Measurements from ENCODE around the gene PARP9. TPM values are rescaled to one million over a fixed set of nuclear protein-coding genes. Genes with fewer than 3 reads are reported as not detected.

Gene PARP9
- total and polyA plus RNA-seq, 2 donors (not counting 1 experiment from before 2014, with no cell fraction given): 19.6 to 31.2 TPM

DNA sequence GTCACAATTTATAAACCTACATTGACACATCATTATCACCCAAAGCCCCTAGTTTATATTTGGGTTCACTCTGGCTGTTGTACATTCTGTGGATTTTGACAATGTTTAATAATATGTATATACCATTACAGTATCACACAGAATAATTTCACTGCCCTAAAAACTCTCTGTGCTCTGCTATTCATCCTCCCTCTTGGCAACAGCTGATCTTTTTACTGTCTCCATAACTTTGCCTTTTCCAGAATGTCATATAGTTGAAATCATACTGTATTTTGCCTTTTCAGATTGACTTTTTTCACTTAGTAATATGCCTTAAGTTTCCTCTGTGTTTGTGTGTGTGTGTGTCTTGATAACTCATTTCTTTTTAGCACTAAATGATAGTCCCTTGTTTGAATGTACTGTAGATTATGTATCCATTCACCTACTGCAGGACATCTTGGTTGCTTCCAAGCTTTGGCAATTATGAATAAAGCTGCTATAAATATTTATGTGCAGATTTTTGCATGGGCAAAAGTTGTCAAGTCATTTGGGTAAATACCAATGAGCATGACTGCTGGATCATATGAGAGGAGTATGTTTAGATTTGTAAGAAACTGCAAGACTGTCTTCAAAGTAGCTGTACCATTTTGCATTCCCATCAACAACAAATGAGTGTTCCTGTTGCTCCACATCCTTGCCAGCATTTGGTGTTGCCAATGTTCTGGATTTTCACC, 22.8 kb upstream of the PARP9 start:
- Mint-ChIP-seq H3K27me3 (no peaks in the 10 kb centered on the region), H3K4me3 (no peak overlapping the region), H3K4me1 (peaks cover 67% of the 10 kb centered on the region), H3K9me3 (ENCODE audit: insufficient read depth) (peaks cover 1% of the 10 kb centered on the region), H3K27ac (peak overlapping the region; percentile 80)
- Histone ChIP-seq H3K27me3 (replicated peaks in 1 of 4; ENCODE audit: control extremely low read depth in 1 of 4, control insufficient read depth in 3 of 4, insufficient read depth in 4 of 4, low read length in 3 of 4) (no peaks in the 10 kb centered on the region), H3K9ac (ENCODE audit: low read length) (no peak overlapping the region), H3K4me3 (ENCODE audit: control extremely low read depth in 1 of 5, extremely low read depth in 1 of 5, insufficient read depth in 1 of 5, low read depth in 2 of 5, low read length in 4 of 5) (no peak overlapping the region), H3K9me3 (ENCODE audit: control extremely low read depth in 1 of 3, control insufficient read depth in 2 of 3, insufficient read depth in 1 of 3, low read length in 2 of 3) (peaks cover 3 to 15% (median 12%) of the 10 kb centered on the region in 3 donors), H2AFZ (ENCODE audit: insufficient read depth, low read depth, low read length, poor library complexity, severe bottlenecking) (no peak overlapping the region), H3K4me1 (ENCODE audit: control insufficient read depth in 2 of 2, insufficient read depth in 2 of 2, low read length in 2 of 2) (peaks cover 26 to 41% of the 10 kb centered on the region in 2 donors), H3K4me2 (replicated peaks; ENCODE audit: low read depth, low read length, poor library complexity, severe bottlenecking) (peak overlapping the region; percentile 2), H3K36me3 (replicated peaks in 1 of 2; ENCODE audit: control extremely low read depth in 1 of 2, control insufficient read depth in 1 of 2, extremely low read depth in 1 of 2, insufficient read depth in 2 of 2, low read length in 1 of 2) (peaks cover 1 to 34% of the 10 kb centered on the region in 2 experiments), H4K20me1 (ENCODE audit: control insufficient read depth, insufficient read depth, low read length, poor library complexity, severe bottlenecking) (peaks cover 16% of the 10 kb centered on the region), H3K79me2 (ENCODE audit: control insufficient read depth, insufficient read depth, low read length) (peaks cover 100% of the 10 kb centered on the region), H3K27ac (ENCODE audit: low read length in 2 of 2) (peak overlapping the region in 1 of 2 donors; percentile 44)
- TF ChIP-seq EZH2 (IDR thresholded peaks at IDR 0.05; ENCODE audit: borderline replicate concordance, insufficient read depth, low read depth, low read length, poor library complexity, severe bottlenecking): no peak
- TF ChIP-seq, protein P1, sequence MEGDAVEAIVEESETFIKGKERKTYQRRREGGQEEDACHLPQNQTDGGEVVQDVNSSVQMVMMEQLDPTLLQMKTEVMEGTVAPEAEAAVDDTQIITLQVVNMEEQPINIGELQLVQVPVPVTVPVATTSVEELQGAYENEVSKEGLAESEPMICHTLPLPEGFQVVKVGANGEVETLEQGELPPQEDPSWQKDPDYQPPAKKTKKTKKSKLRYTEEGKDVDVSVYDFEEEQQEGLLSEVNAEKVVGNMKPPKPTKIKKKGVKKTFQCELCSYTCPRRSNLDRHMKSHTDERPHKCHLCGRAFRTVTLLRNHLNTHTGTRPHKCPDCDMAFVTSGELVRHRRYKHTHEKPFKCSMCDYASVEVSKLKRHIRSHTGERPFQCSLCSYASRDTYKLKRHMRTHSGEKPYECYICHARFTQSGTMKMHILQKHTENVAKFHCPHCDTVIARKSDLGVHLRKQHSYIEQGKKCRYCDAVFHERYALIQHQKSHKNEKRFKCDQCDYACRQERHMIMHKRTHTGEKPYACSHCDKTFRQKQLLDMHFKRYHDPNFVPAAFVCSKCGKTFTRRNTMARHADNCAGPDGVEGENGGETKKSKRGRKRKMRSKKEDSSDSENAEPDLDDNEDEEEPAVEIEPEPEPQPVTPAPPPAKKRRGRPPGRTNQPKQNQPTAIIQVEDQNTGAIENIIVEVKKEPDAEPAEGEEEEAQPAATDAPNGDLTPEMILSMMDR (IDR thresholded peaks at IDR 0.05): no peak
- CTCF ChIA-PET: interaction anchor here (1.0 to 1.3 kb wide), 2 partner anchors 8 to 93 kb away, joined by 3 to 4 read pairs; partner anchors contain the start of gene PARP14
- POLR2A ChIA-PET: interaction anchor here (0.9 kb wide), 1 partner anchor 8 kb away, joined by 3 read pairs; no protein-coding TSS in a partner anchor
- ATAC-seq (ENCODE audit: low read depth) (no peak), DNase-seq (no peak)
- intact Hi-C loops (cut with micrococcal nuclease): no loop called here

DNA sequence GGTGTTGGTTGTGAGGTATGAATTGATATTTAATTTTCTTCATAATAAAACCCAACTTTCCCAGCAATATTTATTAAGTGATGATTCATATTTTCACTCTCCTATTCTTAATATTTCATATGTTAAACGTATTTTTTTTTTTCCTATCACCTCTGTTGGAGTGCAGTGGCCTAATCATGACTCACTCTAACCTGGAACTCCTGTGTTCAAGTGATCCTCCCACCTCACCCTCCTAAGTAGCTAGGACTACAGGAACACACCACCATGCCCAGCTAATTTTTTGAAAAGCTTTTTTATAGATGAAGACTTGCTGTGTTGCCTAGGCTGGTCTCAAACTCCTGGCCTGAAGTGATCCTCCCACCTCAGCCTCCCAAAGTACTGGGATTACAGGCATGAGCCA, 22.0 kb upstream of the PARP9 start:
- CTCF ChIA-PET: no interaction called here
- peaks cover 3 to 37% of the 10 kb centered on the region in 2 experiments for H3K36me3 ChIP-seq (replicated peaks in 1 of 2; ENCODE audit: control extremely low read depth in 1 of 2, control insufficient read depth in 1 of 2, extremely low read depth in 1 of 2, insufficient read depth in 2 of 2, low read length in 1 of 2)
- H3K9ac ChIP-seq (ENCODE audit: low read length): no peak overlapping the region
- H3K27me3 Mint-ChIP-seq: no peaks in the 10 kb centered on the region
- H3K4me3 ChIP-seq (ENCODE audit: control extremely low read depth in 1 of 5, extremely low read depth in 1 of 5, insufficient read depth in 1 of 5, low read depth in 2 of 5, low read length in 4 of 5): no peak overlapping the region
- peak overlapping the region; percentile 7 to 44 for H3K27ac ChIP-seq (ENCODE audit: low read length in 2 of 2)
- H3K27ac Mint-ChIP-seq: peak overlapping the region; percentile 62
- intact Hi-C loops (cut with micrococcal nuclease): no loop called here
- no peaks in the 10 kb centered on the region for H3K27me3 ChIP-seq (replicated peaks in 1 of 4; ENCODE audit: control extremely low read depth in 1 of 4, control insufficient read depth in 3 of 4, insufficient read depth in 4 of 4, low read length in 3 of 4)
- no peak overlapping the region for H3K4me2 ChIP-seq (replicated peaks; ENCODE audit: low read depth, low read length, poor library complexity, severe bottlenecking)
- POLR2A ChIA-PET: no interaction called here
- no CpG with 5 or more reads among the region's 1 CpG for WGBS (ENCODE audit: insufficient coverage)
- ATAC-seq (ENCODE audit: low read depth) (no peak), DNase-seq (no peak)
- H3K4me1 ChIP-seq (ENCODE audit: control insufficient read depth in 2 of 2, insufficient read depth in 2 of 2, low read length in 2 of 2): peaks cover 26 to 44% of the 10 kb centered on the region in 2 donors
- H2AFZ ChIP-seq (ENCODE audit: insufficient read depth, low read depth, low read length, poor library complexity, severe bottlenecking): no peak overlapping the region
- peaks cover 16% of the 10 kb centered on the region for H4K20me1 ChIP-seq (ENCODE audit: control insufficient read depth, insufficient read depth, low read length, poor library complexity, severe bottlenecking)
- peaks cover 1% of the 10 kb centered on the region for H3K9me3 Mint-ChIP-seq (ENCODE audit: insufficient read depth)
- no peak overlapping the region for H3K4me3 Mint-ChIP-seq
- peaks cover 100% of the 10 kb centered on the region for H3K79me2 ChIP-seq (ENCODE audit: control insufficient read depth, insufficient read depth, low read length)
- no peak for TF ChIP-seq EZH2 (IDR thresholded peaks at IDR 0.05; ENCODE audit: borderline replicate concordance, insufficient read depth, low read depth, low read length, poor library complexity, severe bottlenecking)
- TF ChIP-seq, protein P1 (IDR thresholded peaks at IDR 0.05): no peak
- peaks cover 68% of the 10 kb centered on the region for H3K4me1 Mint-ChIP-seq
- H3K9me3 ChIP-seq (ENCODE audit: control extremely low read depth in 1 of 3, control insufficient read depth in 2 of 3, insufficient read depth in 1 of 3, low read length in 2 of 3): peaks cover 4 to 22% (median 12%) of the 10 kb centered on the region in 3 donors

Measured in B cell (primary cell).